ENCODE results near the gene MRPL50.

MRPL50 gene

GRCh38 chr9:101398068-101398929 is at the start of gene MRPL50, which contains the start of gene ZNF189:
Gene MRPL50 (minus strand): TSS chr9:101398618. CDS start chr9:101398592, 26 bp downstream.
Gene ZNF189 (plus strand): TSS chr9:101398851. CDS start chr9:101399157, 306 bp downstream.
- peak; percentile 97 for DNase-seq (ENCODE audit: low spot score)

DNA sequence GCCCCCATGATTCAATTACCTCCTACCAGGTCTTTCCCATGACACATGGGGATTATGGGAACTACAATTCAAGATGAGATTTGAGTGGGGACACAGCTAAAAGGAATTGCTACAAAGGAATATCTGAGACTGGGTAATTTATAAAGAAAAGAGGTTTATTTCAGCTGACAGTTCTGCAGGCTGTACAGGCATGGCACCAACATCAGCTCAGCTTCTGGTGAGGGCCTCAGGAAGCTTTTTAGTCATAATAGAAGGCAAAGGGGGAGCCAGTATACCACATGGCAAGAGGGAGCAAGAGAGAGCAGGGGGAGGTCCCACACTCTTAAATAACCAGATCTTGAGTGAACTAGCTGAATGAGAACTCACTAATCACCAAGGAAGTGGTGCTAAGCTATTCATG is 48.3 kb upstream of the MRPL50 start:
- no peak for DNase-seq (ENCODE audit: low spot score)

- no peak for DNase-seq (ENCODE audit: low spot score)
Measured at GRCh38 chr9:101445353-101446029, 47.1 kb upstream of the MRPL50 start.

GRCh38 chr9:101443364-101443771 is 45.0 kb upstream of the MRPL50 start:
- no peak for DNase-seq (ENCODE audit: low spot score)

GRCh38 chr9:101442736-101443135 is 44.3 kb upstream of the MRPL50 start:
- no peak for DNase-seq (ENCODE audit: low spot score)

DNA sequence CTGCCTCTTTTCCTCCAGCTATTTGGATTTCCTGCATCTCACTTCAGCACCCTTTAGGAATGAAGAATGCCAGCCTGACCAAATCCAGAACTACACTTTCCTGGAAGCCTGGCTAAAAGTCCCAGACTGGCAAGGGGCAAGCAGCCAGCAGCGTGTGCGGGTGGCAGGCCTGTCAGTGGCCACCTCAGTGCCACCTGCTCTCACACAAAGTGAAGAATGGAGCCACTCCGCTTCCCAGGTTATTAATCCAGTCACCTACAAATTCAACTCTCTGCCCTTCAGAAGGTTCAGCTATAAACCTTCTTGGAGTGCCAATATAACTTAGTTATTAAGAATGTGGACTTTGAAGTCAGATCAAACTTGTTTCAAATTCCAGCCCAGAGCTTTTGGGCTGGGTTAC is 43.9 kb upstream of the MRPL50 start:
- no peak for DNase-seq (ENCODE audit: low spot score)

GRCh38 chr9:101440714-101441230 is 42.4 kb upstream of the MRPL50 start:
- DNase-seq (ENCODE audit: low spot score): no peak

DNA sequence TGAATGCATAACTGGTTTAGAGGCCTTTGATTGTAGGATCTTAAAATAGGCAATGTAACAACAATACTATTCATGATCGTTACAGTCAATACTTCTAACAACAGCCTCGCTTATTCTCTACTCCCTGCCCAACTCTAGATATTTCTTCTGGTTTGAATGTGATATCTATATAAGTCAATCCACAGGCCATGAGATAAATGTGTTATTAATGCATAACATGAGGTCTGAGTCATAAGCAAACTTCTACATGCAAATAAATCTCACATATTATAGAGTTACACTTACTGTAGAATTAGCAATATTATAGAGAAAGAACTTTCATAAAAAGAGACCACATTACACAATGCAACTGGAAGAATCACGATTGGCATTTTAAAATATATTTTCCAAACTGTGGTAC is 40.1 kb upstream of the MRPL50 start:
- no peak for DNase-seq (ENCODE audit: low spot score)

GRCh38 chr9:101437806-101438232 is 39.4 kb upstream of the MRPL50 start:
- no peak for DNase-seq (ENCODE audit: low spot score)

DNA sequence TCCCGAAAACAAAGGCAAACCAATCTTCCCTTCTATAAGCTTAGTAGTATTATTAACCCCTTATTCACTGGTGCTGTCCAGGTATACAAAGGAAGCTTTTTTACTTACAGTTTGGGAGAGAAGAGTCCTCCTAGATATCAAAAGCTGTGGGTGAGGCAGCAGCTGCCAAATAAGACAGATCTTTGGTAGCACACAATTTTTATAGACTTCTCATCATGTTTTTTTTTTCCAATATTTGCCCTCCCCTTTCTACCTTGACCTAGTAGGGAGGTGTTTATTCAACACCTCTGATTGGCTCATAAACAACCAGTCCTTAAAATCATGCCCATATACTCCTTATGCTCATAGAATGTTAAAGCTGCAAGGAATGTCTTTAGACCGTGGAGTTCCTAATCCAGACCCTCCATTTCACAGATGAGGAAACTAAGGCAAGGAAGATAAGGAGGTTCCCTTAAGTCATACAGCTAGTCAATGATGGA is 37.2 kb upstream of the MRPL50 start, which contains the start of gene ALDOB:
Gene ALDOB (minus strand): TSS at position 174 of the 479 bp plus-strand sequence. CDS start 4,887 bp downstream, outside the sequence.
- DNase-seq (ENCODE audit: low spot score): no peak

DNA sequence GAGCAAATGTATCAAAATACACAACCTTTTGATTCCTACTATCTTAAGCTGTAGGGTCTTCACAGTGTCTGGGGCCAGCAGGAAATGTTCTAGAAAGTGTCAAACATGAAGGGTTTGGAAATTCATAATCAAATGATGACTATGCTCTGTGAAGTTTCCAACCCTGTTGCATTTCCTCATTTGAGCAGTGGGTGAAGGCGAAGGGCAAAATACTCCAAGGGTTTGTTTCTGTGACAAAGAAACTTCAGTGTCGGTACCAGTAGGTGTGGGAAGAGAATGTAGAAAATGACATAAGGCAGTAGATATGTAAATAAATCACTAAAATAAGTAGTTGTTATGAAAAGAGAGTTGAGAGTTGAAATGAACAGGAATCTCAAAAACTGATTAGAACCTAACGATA is 36.6 kb upstream of the MRPL50 start:
- DNase-seq (ENCODE audit: low spot score): no peak

GRCh38 chr9:101433229-101433628 is 34.8 kb upstream of the MRPL50 start:
- no peak for DNase-seq (ENCODE audit: low spot score)

GRCh38 chr9:101432740-101433139 is 34.3 kb upstream of the MRPL50 start:
- no peak for DNase-seq (ENCODE audit: low spot score)

GRCh38 chr9:101432171-101432570 is 33.8 kb upstream of the MRPL50 start:
- no peak for DNase-seq (ENCODE audit: low spot score)

GRCh38 chr9:101429736-101430135 is 31.3 kb upstream of the MRPL50 start:
- no peak for DNase-seq (ENCODE audit: low spot score)

DNA sequence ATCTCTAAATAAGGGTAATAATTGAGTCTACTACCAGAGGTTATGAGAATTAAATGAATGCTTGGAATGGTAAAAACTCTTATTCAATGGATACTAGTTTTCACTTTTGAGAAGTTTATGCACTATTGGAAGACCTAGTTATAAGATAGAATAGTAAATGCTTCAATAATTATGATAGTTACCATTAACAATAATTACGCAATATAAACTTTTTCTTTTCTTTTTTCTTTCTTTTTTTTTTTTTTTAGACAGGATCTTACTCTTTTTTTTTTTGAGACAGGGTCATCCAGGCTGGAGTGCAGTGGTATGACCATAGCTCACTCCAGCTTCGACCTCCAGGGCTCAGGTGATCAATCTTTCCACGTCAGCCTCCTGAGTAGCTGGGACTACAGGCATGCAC is 30.5 kb upstream of the MRPL50 start:
- DNase-seq (ENCODE audit: low spot score): no peak

- DNase-seq (ENCODE audit: low spot score): no peak
Measured at GRCh38 chr9:101427957-101428655, 29.7 kb upstream of the MRPL50 start.

DNA sequence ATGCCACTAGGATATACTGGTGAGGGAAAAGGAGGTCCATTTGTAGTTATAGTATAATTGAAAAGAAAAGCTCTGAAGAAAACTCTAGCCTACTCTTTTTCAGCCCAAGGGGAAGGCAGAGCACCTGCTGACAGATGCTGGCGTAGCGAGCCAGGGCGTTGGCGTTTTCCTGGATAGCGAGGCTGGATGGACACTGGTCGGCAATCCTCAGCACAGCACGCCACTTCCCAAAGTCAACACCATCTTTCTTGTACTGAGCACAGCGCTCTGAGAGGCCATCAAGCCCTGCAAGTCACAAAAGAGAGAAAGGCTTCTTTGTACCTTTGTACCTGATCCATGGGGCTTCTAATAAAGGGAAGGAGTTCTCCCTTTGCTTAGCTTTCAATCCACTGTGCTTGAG is 28.9 kb upstream of the MRPL50 start:
- DNase-seq (ENCODE audit: low spot score): no peak

- no peak for DNase-seq (ENCODE audit: low spot score)
Measured at GRCh38 chr9:101421653-101422065, 23.2 kb upstream of the MRPL50 start.

GRCh38 chr9:101419863-101420262 is 21.4 kb upstream of the MRPL50 start:
- DNase-seq (ENCODE audit: low spot score): no peak

- no peak for DNase-seq (ENCODE audit: low spot score)
Measured at GRCh38 chr9:101418518-101419430, 20.4 kb upstream of the MRPL50 start.

Data from LoVo (cell line).